ENCODE measurements around the gene TRIM54.
"Not testable (repeated sequence)": the region's sequence is repeated elsewhere in the genome, so short reads cannot be mapped to it uniquely, and the experiment has no call there.

TRIM54 gene

DNA sequence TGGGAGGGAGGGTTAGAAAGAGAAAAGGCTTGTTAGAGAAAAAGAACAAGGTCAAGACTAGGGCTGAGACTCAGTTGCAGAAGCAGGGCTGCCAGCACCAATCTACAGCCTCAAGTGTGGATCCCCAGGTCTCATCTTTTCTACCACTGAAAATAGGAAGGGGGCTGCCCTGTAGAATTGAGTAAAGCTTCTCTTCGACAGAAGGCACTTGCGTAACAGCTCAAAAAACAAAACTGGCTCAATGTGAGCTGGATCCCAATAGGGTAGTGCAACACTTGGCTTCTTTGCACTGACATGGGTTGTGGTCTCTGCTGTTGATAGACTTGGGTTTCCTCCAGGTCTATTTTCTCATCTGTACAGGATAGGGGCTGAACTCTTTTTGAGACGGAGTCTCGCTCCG, 42.5 kb downstream of the TRIM54 start:
- no peak for DNase-seq (ENCODE audit: low read depth)

DNA sequence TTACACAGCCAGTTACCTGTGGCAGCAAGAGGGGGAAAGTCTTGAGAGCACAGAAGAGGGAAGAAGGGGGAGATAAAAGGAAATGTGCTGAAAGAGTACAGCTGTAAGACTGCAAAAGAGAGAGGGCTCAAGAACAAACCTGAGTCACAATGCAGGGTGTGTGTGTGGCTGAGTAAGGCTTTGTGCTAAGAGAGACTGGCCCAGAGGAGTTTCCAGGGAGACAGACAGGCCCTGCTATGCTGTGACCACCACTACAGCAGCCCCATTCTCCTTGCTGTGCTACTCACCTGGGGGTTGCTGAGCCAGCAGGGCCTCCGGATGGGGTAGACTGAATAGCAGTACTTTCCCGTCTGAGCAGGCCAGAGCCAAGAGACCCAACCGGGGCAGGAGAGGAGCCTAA, 53.1 kb downstream of the TRIM54 start:
- H3K4me3 ChIP-seq (ENCODE audit: low read length), result no peak overlapping the region
- no peak for DNase-seq (ENCODE audit: low read depth)
- TF ChIP-seq, protein P1, sequence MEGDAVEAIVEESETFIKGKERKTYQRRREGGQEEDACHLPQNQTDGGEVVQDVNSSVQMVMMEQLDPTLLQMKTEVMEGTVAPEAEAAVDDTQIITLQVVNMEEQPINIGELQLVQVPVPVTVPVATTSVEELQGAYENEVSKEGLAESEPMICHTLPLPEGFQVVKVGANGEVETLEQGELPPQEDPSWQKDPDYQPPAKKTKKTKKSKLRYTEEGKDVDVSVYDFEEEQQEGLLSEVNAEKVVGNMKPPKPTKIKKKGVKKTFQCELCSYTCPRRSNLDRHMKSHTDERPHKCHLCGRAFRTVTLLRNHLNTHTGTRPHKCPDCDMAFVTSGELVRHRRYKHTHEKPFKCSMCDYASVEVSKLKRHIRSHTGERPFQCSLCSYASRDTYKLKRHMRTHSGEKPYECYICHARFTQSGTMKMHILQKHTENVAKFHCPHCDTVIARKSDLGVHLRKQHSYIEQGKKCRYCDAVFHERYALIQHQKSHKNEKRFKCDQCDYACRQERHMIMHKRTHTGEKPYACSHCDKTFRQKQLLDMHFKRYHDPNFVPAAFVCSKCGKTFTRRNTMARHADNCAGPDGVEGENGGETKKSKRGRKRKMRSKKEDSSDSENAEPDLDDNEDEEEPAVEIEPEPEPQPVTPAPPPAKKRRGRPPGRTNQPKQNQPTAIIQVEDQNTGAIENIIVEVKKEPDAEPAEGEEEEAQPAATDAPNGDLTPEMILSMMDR (conservative IDR thresholded peaks at IDR 0.05; ENCODE audit: low read depth, low read length), result no peak

More for the DNA sequence above, 42.5 kb downstream of the TRIM54 start:
- H3K4me3 ChIP-seq (ENCODE audit: low read length), result no peak overlapping the region
- TF ChIP-seq, protein P1 (conservative IDR thresholded peaks at IDR 0.05; ENCODE audit: low read depth, low read length), result no peak

DNA sequence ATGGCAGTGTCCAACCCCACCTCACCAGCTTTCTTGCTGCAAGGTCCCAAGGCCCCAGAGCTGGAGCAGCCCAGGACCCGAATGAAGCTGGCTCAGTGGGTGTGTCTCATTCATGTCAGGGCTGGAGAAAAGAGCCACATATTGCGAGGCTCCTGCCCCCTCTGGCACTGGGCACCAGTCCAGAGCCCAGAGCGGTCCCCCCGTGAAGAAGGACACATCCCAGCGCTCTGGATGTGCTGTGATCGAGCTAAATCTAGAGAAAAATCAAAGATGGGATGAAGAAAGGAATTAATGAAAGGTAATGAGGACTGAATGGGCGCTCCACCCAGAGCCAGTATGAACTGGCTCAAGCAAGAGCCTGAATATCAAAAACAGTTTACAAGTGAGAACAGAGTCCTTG, 53.9 kb downstream of the TRIM54 start:
- H3K4me3 ChIP-seq (ENCODE audit: low read length), result no peak overlapping the region
- DNase-seq (ENCODE audit: low read depth), result no peak
- TF ChIP-seq, protein P1 (conservative IDR thresholded peaks at IDR 0.05; ENCODE audit: low read depth, low read length), result no peak

DNA sequence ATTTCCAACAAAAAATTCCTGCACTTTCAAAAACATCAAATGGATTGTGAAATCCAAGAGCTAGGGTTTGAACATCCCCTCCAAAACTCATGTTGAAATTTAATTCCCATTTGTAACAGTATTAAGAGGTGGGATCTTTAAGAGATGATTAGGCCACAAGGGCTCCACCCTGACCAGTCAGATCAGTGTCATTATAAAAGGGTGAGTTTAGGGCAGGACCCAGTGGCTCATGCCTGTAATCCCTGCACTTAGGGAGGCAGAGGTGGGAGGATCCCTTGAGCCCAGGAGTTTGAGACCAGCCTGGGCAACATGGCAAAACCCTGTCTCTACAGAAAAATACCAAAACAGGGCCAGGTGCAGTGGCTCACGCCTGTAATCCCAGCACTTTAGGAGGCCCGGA, 65.4 kb downstream of the TRIM54 start:
- DNase-seq (ENCODE audit: low read depth), result no peak
- no peak overlapping the region for H3K4me3 ChIP-seq (ENCODE audit: low read length)
- TF ChIP-seq, protein P1 (conservative IDR thresholded peaks at IDR 0.05; ENCODE audit: low read depth, low read length), result no peak

DNA sequence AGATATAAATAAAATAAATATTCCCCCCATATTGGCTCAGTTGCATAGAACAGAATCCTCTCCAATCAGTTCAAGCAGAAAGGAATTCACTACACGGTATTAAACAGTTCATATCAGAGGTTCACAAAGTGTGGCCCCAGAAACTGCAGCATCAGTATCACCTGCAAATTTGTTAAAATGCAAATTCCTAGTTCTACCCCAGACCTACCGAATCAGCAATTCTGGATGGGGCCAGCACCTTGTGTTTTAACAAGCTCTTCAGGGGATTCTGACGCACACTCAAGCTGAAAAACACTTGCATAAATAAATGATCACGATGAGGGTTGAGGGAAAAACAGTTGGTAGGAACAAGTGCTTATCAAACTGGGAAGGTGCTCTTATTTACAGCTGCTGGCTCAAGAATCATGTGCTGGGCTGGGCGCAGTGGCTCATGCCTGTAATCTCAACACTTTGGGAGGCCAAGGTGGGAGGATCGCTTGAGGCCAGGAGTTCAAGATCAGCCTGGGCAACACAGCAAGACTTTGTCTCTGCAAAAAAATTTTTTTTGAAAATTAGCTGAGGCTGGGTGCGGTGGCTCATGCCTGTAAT, 68.0 kb downstream of the TRIM54 start:
- no peak overlapping the region for H3K4me3 ChIP-seq (ENCODE audit: low read length)
- DNase-seq (ENCODE audit: low read depth), result no peak
- TF ChIP-seq, protein P1 (conservative IDR thresholded peaks at IDR 0.05; ENCODE audit: low read depth, low read length), result no peak

DNA sequence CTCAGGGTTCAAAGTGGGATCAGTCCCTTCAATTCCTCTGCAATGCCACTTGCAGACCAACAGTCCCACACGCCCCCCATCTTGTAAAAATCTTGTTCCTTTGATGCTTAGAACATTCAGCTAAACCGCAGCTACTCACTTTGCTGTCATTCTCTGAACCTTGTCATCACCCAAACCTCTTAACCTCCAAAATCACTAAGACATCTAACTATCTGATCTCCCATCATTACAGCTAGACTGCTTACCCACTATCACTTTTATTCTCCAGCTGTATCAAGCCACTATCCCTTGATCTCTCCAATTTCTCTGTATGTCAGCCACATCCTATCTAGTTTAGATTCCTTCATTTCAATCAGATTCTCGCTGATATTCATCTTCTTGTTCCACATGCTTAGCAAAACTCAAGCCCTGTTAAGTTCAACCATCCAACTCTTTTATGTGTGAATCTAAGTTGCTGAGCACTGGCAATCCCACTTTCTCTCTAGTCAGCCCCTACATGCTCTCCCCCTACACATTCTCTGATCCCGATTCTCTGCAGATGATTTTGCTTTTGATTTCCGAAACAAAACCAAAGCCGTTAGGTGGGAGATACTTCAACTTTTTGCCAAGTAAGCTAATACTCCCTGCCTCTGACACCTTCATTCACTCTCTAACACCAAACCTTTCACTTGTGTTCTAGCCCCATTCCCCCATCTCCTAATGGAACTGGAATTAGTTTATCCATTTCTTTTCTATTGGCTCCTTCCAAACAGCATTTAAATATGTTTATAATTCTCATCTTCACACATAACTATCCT, 69.8 kb downstream of the TRIM54 start:
- DNase-seq (ENCODE audit: low read depth), result no peak
- TF ChIP-seq, protein P1 (conservative IDR thresholded peaks at IDR 0.05; ENCODE audit: low read depth, low read length), result no peak
- H3K4me3 ChIP-seq (ENCODE audit: low read length), result no peak overlapping the region

DNA sequence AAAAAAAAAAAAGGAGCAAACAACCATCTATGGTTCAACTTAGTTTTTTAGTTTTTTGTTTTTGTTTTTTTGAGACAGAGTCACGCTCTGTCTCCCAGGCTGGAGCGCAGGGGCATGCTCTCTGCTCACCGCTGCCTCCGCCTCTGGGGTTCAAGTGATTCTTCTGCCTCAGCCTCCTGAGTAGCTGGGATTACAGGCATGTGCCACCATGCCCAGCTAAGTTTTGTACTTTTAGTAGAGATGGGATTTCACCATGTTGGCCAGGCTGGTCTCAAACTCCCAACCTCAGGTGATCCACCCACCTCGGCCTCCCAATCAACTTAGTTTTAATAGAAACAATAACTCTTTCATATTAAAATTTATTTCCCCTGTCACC, 71.1 kb downstream of the TRIM54 start:
- H3K4me3 ChIP-seq (ENCODE audit: low read length); DNase-seq (ENCODE audit: low read depth): not testable (repeated sequence)
